Measurements from ENCODE around the gene RB1.
"Not testable (repeated sequence)": the region's sequence is repeated elsewhere in the genome, so short reads cannot be mapped to it uniquely, and the experiment has no call there.

RB1 gene

GRCh38 chr13:48446464-48446863, 142.9 kb downstream of the RB1 start:
- in situ Hi-C loops (cut with MboI; ENCODE audit: low sequenced_read_pairs) = no loop called here

GRCh38 chr13:48448285-48448958, 144.9 kb downstream of the RB1 start:
- in situ Hi-C loops (cut with MboI; ENCODE audit: low sequenced_read_pairs) = no loop called here

- in situ Hi-C loops (cut with MboI; ENCODE audit: low sequenced_read_pairs) = no loop called here
Observed at GRCh38 chr13:48448959-48449614, 145.5 kb downstream of the RB1 start.

- in situ Hi-C loops (cut with MboI; ENCODE audit: low sequenced_read_pairs) = no loop called here
Observed at GRCh38 chr13:48449656-48450055, 146.1 kb downstream of the RB1 start.

GRCh38 chr13:48451196-48451595, 147.6 kb downstream of the RB1 start:
- in situ Hi-C loops (cut with MboI; ENCODE audit: low sequenced_read_pairs) = not testable (repeated sequence)

GRCh38 chr13:48456546-48456945, 153.0 kb downstream of the RB1 start:
- in situ Hi-C loops (cut with MboI; ENCODE audit: low sequenced_read_pairs) = no loop called here

- in situ Hi-C loops (cut with MboI; ENCODE audit: low sequenced_read_pairs) = no loop called here
Observed at GRCh38 chr13:48457578-48458242, 154.2 kb downstream of the RB1 start.

- in situ Hi-C loops (cut with MboI; ENCODE audit: low sequenced_read_pairs) = no loop called here
Observed at GRCh38 chr13:48475230-48475629, 171.7 kb downstream of the RB1 start.

- in situ Hi-C loops (cut with MboI; ENCODE audit: low sequenced_read_pairs) = no loop called here
Observed at GRCh38 chr13:48476215-48476614, 172.7 kb downstream of the RB1 start.

GRCh38 chr13:48476686-48477085, 173.1 kb downstream of the RB1 start:
- in situ Hi-C loops (cut with MboI; ENCODE audit: low sequenced_read_pairs) = no loop called here

GRCh38 chr13:48477191-48477855, 173.8 kb downstream of the RB1 start:
- in situ Hi-C loops (cut with MboI; ENCODE audit: low sequenced_read_pairs) = no loop called here

GRCh38 chr13:48478391-48478790, 174.8 kb downstream of the RB1 start:
- in situ Hi-C loops (cut with MboI; ENCODE audit: low sequenced_read_pairs) = no loop called here

GRCh38 chr13:48483575-48483974, 180.0 kb downstream of the RB1 start:
- in situ Hi-C loops (cut with MboI; ENCODE audit: low sequenced_read_pairs) = no loop called here

GRCh38 chr13:48485432-48485831, 181.9 kb downstream of the RB1 start:
- in situ Hi-C loops (cut with MboI; ENCODE audit: low sequenced_read_pairs) = no loop called here

- in situ Hi-C loops (cut with MboI; ENCODE audit: low sequenced_read_pairs) = no loop called here
Observed at GRCh38 chr13:48486362-48486761, 182.8 kb downstream of the RB1 start.

- in situ Hi-C loops (cut with MboI; ENCODE audit: low sequenced_read_pairs) = no loop called here
Observed at GRCh38 chr13:48486836-48487235, 183.3 kb downstream of the RB1 start.

- in situ Hi-C loops (cut with MboI; ENCODE audit: low sequenced_read_pairs) = no loop called here
Observed at GRCh38 chr13:48487968-48488367, 184.4 kb downstream of the RB1 start.

- in situ Hi-C loops (cut with MboI; ENCODE audit: low sequenced_read_pairs) = no loop called here
Observed at GRCh38 chr13:48488995-48489394, 185.4 kb downstream of the RB1 start.

GRCh38 chr13:48489666-48490065, 186.1 kb downstream of the RB1 start:
- in situ Hi-C loops (cut with MboI; ENCODE audit: low sequenced_read_pairs) = no loop called here

- in situ Hi-C loops (cut with MboI; ENCODE audit: low sequenced_read_pairs) = no loop called here
Observed at GRCh38 chr13:48490241-48490640, 186.7 kb downstream of the RB1 start.

GRCh38 chr13:48491423-48492095, 188.0 kb downstream of the RB1 start:
- in situ Hi-C loops (cut with MboI; ENCODE audit: low sequenced_read_pairs) = no loop called here

Data from hTERT RPE-1 (cell line).